GM18870 (cell line): ENCODE measurements around the gene TSPAN18.

ENCODE experiments used
- ATAC-seq: cut with Tn5 transposase; IDR thresholded peaks from one replicate; pipeline ENCODE4 v1.9.1; 2021; ENCODE audit warnings: moderate library complexity; ENCODE audit not compliant: unreplicated experiment

The TSPAN18 gene

GRCh38 chr11:44775366-44775984 lies 48.7 kb downstream of the TSPAN18 start:
- no peak for ATAC-seq

GRCh38 chr11:44775985-44776446 lies 49.3 kb downstream of the TSPAN18 start:
- no peak for ATAC-seq

GRCh38 chr11:44776551-44777208 lies 49.9 kb downstream of the TSPAN18 start:
- ATAC-seq = no peak

GRCh38 chr11:44777209-44778194 lies 50.7 kb downstream of the TSPAN18 start:
- no peak for ATAC-seq

GRCh38 chr11:44778195-44779100 lies 51.7 kb downstream of the TSPAN18 start:
- ATAC-seq = no peak

GRCh38 chr11:44779736-44780520 lies 53.2 kb downstream of the TSPAN18 start:
- ATAC-seq = no peak

GRCh38 chr11:44780940-44781631 lies 54.3 kb downstream of the TSPAN18 start:
- no peak for ATAC-seq

GRCh38 chr11:44781655-44782054 lies 54.9 kb downstream of the TSPAN18 start:
- no peak for ATAC-seq

- ATAC-seq = no peak
Measured at GRCh38 chr11:44782478-44782877, 55.7 kb downstream of the TSPAN18 start.

GRCh38 chr11:44784436-44784760 lies 57.6 kb downstream of the TSPAN18 start:
- no peak for ATAC-seq

- no peak for ATAC-seq
Measured at GRCh38 chr11:44784851-44785250, 58.1 kb downstream of the TSPAN18 start.

- no peak for ATAC-seq
Measured at GRCh38 chr11:44785856-44786607, 59.3 kb downstream of the TSPAN18 start.

- ATAC-seq = no peak
Measured at GRCh38 chr11:44787070-44787469, 60.3 kb downstream of the TSPAN18 start.

- ATAC-seq = no peak
Measured at GRCh38 chr11:44787981-44788380, 61.2 kb downstream of the TSPAN18 start.

GRCh38 chr11:44788536-44789261 lies 61.9 kb downstream of the TSPAN18 start:
- no peak for ATAC-seq

- no peak for ATAC-seq
Measured at GRCh38 chr11:44789496-44789895, 62.7 kb downstream of the TSPAN18 start.

- ATAC-seq = no peak
Measured at GRCh38 chr11:44790211-44790610, 63.4 kb downstream of the TSPAN18 start.
